Measurements from ENCODE around the gene DRC7.

DRC7 gene

GRCh38 chr16:57739756-57740422 lies 45.3 kb downstream of the DRC7 start:
- H3K4me2 ChIP-seq (ENCODE audit: low read length) = no peak overlapping the region
- H3K9me3 ChIP-seq (ENCODE audit: control insufficient read depth, insufficient read depth, low read length) = no peaks in the 10 kb centered on the region
- H3K27ac ChIP-seq (ENCODE audit: low read depth, low read length) = no peak overlapping the region
- H3F3A ChIP-seq (ENCODE audit: control insufficient read depth, insufficient read depth) = no peaks in the 10 kb centered on the region
- H3K4me1 ChIP-seq (ENCODE audit: control insufficient read depth, low read length) = peaks cover 14% of the 10 kb centered on the region
- H3K36me3 ChIP-seq (ENCODE audit: control insufficient read depth, low read length) = peaks cover 44% of the 10 kb centered on the region
- no peaks in the 10 kb centered on the region for H3K9me2 ChIP-seq (replicated peaks; ENCODE audit: control insufficient read depth, low read length)
- no peaks in the 10 kb centered on the region for H4K20me1 ChIP-seq (ENCODE audit: control insufficient read depth, insufficient read depth, low read depth, low read length)
- H3K27me3 ChIP-seq (ENCODE audit: control insufficient read depth, low read length) = no peaks in the 10 kb centered on the region
- no peak for TF ChIP-seq EZH2phosphoT487 (IDR thresholded peaks at IDR 0.05; ENCODE audit: borderline replicate concordance, low read length)
- no peak for TF ChIP-seq CTCF (IDR thresholded peaks at IDR 0.05; ENCODE audit: low read depth, low read length, poor library complexity, severe bottlenecking)
- no peak overlapping the region for H3K4me3 ChIP-seq (ENCODE audit: low read length)
- H3K79me2 ChIP-seq (ENCODE audit: control insufficient read depth, low read length) = peaks cover 36% of the 10 kb centered on the region

DNA sequence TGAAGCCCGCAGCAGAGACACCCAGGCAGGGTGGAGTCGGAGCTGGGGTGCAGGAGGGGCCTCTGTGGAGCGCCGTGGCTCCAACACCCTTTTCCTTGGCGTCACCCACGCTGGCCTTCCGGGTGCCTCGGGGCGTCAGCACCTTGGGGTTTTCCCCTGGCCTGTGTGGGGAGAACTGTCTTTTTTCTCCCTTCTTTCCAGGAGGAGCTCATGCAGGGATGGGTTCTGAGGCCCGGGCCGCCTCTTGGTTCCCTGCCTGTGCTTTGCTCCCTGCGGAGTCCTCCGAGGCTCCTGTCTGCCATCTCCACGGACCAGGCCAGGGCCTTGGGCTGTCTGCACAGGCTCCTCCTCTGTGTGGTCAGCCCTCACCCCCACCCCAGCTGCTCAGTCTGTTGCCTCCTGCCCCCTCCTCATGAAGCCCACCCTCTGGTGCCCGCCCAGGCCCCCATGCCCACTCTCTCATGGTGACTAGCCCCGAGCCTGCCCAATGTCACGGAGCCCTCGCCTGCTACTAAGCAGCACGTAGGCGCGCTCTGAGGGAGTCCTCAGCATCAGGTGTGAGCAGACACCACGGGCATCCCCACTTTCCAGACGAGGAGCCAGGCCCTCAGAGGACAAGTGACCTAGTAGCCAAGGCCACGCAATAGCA lies 45.9 kb downstream of the DRC7 start:
- H3K4me1 ChIP-seq (ENCODE audit: control insufficient read depth, low read length) = peaks cover 14% of the 10 kb centered on the region
- no peak overlapping the region for H3K27ac ChIP-seq (ENCODE audit: low read depth, low read length)
- no peaks in the 10 kb centered on the region for H4K20me1 ChIP-seq (ENCODE audit: control insufficient read depth, insufficient read depth, low read depth, low read length)
- H3K79me2 ChIP-seq (ENCODE audit: control insufficient read depth, low read length) = peaks cover 36% of the 10 kb centered on the region
- H3K9me3 ChIP-seq (ENCODE audit: control insufficient read depth, insufficient read depth, low read length) = no peaks in the 10 kb centered on the region
- no peaks in the 10 kb centered on the region for H3F3A ChIP-seq (ENCODE audit: control insufficient read depth, insufficient read depth)
- no peak overlapping the region for H3K4me3 ChIP-seq (ENCODE audit: low read length)
- H3K4me2 ChIP-seq (ENCODE audit: low read length) = no peak overlapping the region
- H3K36me3 ChIP-seq (ENCODE audit: control insufficient read depth, low read length) = peaks cover 44% of the 10 kb centered on the region
- no peaks in the 10 kb centered on the region for H3K9me2 ChIP-seq (replicated peaks; ENCODE audit: control insufficient read depth, low read length)
- no peaks in the 10 kb centered on the region for H3K27me3 ChIP-seq (ENCODE audit: control insufficient read depth, low read length)
- TF ChIP-seq EZH2phosphoT487 (IDR thresholded peaks at IDR 0.05; ENCODE audit: borderline replicate concordance, low read length) (no peak), CTCF (IDR thresholded peaks at IDR 0.05; ENCODE audit: low read depth, low read length, poor library complexity, severe bottlenecking) (no peak)

GRCh38 chr16:57741660-57742191 lies 47.1 kb downstream of the DRC7 start:
- H3K4me2 ChIP-seq (ENCODE audit: low read length) = no peak overlapping the region
- peaks cover 40% of the 10 kb centered on the region for H3K36me3 ChIP-seq (ENCODE audit: control insufficient read depth, low read length)
- H3K27ac ChIP-seq (ENCODE audit: low read depth, low read length) = no peak overlapping the region
- no peaks in the 10 kb centered on the region for H3K27me3 ChIP-seq (ENCODE audit: control insufficient read depth, low read length)
- H3K4me3 ChIP-seq (ENCODE audit: low read length) = no peak overlapping the region
- no peaks in the 10 kb centered on the region for H4K20me1 ChIP-seq (ENCODE audit: control insufficient read depth, insufficient read depth, low read depth, low read length)
- TF ChIP-seq EZH2phosphoT487 (IDR thresholded peaks at IDR 0.05; ENCODE audit: borderline replicate concordance, low read length) (no peak), CTCF (IDR thresholded peaks at IDR 0.05; ENCODE audit: low read depth, low read length, poor library complexity, severe bottlenecking) (no peak)
- peaks cover 25% of the 10 kb centered on the region for H3K79me2 ChIP-seq (ENCODE audit: control insufficient read depth, low read length)
- no peaks in the 10 kb centered on the region for H3F3A ChIP-seq (ENCODE audit: control insufficient read depth, insufficient read depth)
- peaks cover 8% of the 10 kb centered on the region for H3K4me1 ChIP-seq (ENCODE audit: control insufficient read depth, low read length)
- no peaks in the 10 kb centered on the region for H3K9me2 ChIP-seq (replicated peaks; ENCODE audit: control insufficient read depth, low read length)
- H3K9me3 ChIP-seq (ENCODE audit: control insufficient read depth, insufficient read depth, low read length) = no peaks in the 10 kb centered on the region

Data from DOHH2 (cell line).